ENCODE measurements around the gene USH2A. TPM values are rescaled to one million over a fixed set of nuclear protein-coding genes. Genes with fewer than 3 reads are reported as not detected.

Gene USH2A
- total RNA-seq, 1 donor from 2014 or later: not detected

GRCh38 chr1:216223486-216223885 is 199.8 kb downstream of the USH2A start:
- no peaks in the 10 kb centered on the region for H3K27me3 ChIP-seq (ENCODE audit: control insufficient read depth, insufficient read depth, low read length)
- DNase-seq (ENCODE audit: low read depth): no peak
- no peaks in the 10 kb centered on the region for H3K36me3 ChIP-seq (ENCODE audit: control insufficient read depth, insufficient read depth, low read length)
- no peak overlapping the region for H3K4me3 ChIP-seq (ENCODE audit: low read depth, low read length)
- TF ChIP-seq CTCF (IDR thresholded peaks at IDR 0.05; ENCODE audit: insufficient read depth, low read length, poor library complexity, severe bottlenecking): no peak

- no peak overlapping the region for H3K4me3 ChIP-seq (ENCODE audit: low read depth, low read length)
- no peaks in the 10 kb centered on the region for H3K36me3 ChIP-seq (ENCODE audit: control insufficient read depth, insufficient read depth, low read length)
- no peak for DNase-seq (ENCODE audit: low read depth)
- no peaks in the 10 kb centered on the region for H3K27me3 ChIP-seq (ENCODE audit: control insufficient read depth, insufficient read depth, low read length)
- no peak for TF ChIP-seq CTCF (IDR thresholded peaks at IDR 0.05; ENCODE audit: insufficient read depth, low read length, poor library complexity, severe bottlenecking)
Measured at GRCh38 chr1:216222288-216222687, 201.0 kb downstream of the USH2A start.

- peak; percentile 42 for DNase-seq (ENCODE audit: low read depth)
- H3K36me3 ChIP-seq (ENCODE audit: control insufficient read depth, insufficient read depth, low read length): no peaks in the 10 kb centered on the region
- H3K27me3 ChIP-seq (ENCODE audit: control insufficient read depth, insufficient read depth, low read length): no peaks in the 10 kb centered on the region
- peak overlapping the region; percentile 46 for H3K4me3 ChIP-seq (ENCODE audit: low read depth, low read length)
- peak; percentile 76 for TF ChIP-seq CTCF (IDR thresholded peaks at IDR 0.05; ENCODE audit: insufficient read depth, low read length, poor library complexity, severe bottlenecking)
Measured at GRCh38 chr1:216221260-216221700, 202.0 kb downstream of the USH2A start.

GRCh38 chr1:216216305-216216704 is 206.9 kb downstream of the USH2A start:
- no peak for DNase-seq (ENCODE audit: low read depth)
- H3K4me3 ChIP-seq (ENCODE audit: low read depth, low read length): no peak overlapping the region
- H3K27me3 ChIP-seq (ENCODE audit: control insufficient read depth, insufficient read depth, low read length): no peaks in the 10 kb centered on the region
- TF ChIP-seq CTCF (IDR thresholded peaks at IDR 0.05; ENCODE audit: insufficient read depth, low read length, poor library complexity, severe bottlenecking): no peak
- H3K36me3 ChIP-seq (ENCODE audit: control insufficient read depth, insufficient read depth, low read length): no peaks in the 10 kb centered on the region

GRCh38 chr1:216215169-216215568 is 208.1 kb downstream of the USH2A start:
- Histone ChIP-seq H3K27me3 (ENCODE audit: control insufficient read depth, insufficient read depth, low read length) (no peaks in the 10 kb centered on the region), H3K4me3 (ENCODE audit: low read depth, low read length) (no peak overlapping the region), H3K36me3 (ENCODE audit: control insufficient read depth, insufficient read depth, low read length) (no peaks in the 10 kb centered on the region)
- TF ChIP-seq CTCF (IDR thresholded peaks at IDR 0.05; ENCODE audit: insufficient read depth, low read length, poor library complexity, severe bottlenecking): no peak
- DNase-seq (ENCODE audit: low read depth): no peak

GRCh38 chr1:216212826-216213225 is 210.4 kb downstream of the USH2A start:
- Histone ChIP-seq H3K36me3 (ENCODE audit: control insufficient read depth, insufficient read depth, low read length) (no peaks in the 10 kb centered on the region), H3K4me3 (ENCODE audit: low read depth, low read length) (no peak overlapping the region), H3K27me3 (ENCODE audit: control insufficient read depth, insufficient read depth, low read length) (no peaks in the 10 kb centered on the region)
- TF ChIP-seq CTCF (IDR thresholded peaks at IDR 0.05; ENCODE audit: insufficient read depth, low read length, poor library complexity, severe bottlenecking): no peak
- no peak for DNase-seq (ENCODE audit: low read depth)
